SK-N-SH (cell line): ENCODE results near the gene INSYN1. TPM values are rescaled to one million over a fixed set of nuclear protein-coding genes. Genes with fewer than 3 reads are reported as not detected.

ENCODE experiments used
- CTCF ChIA-PET: fragments of 300-600, 350-600 bp; formaldehyde crosslinking; extraction: SDS; loops from one replicate; lab custom pipeline; 2021; lab: Yijun Ruan, JAX
- POLR2A ChIA-PET: fragments of 350-600 bp; sonication (Branson Sonifier 250); formaldehyde crosslinking; extraction: SDS; loops from one replicate; lab custom pipeline; 2020; ENCODE audit warnings: antibody characterized with exemption, inconsistent platforms; lab: Yijun Ruan, JAX
- DNase-seq: peaks from one replicate; pipeline ENCODE4 v3.0.0; 2012
- H2AFZ ChIP-seq: fragments of 200-600 bp; sonication (generic); 2 replicates; pipeline ENCODE4 v1.8.1; 2016; ENCODE audit warnings: antibody characterized with exemption, mild to moderate bottlenecking, low read depth
- H3F3A ChIP-seq: fragments of 200-600 bp; sonication (generic); replicated peaks from 2 replicates; pipeline ENCODE3; 2016; ENCODE audit warnings: antibody characterized with exemption, mild to moderate bottlenecking; ENCODE audit not compliant: insufficient read depth
- H3K27ac ChIP-seq, 2 experiments: fragments of 200-500 bp in 1 of 2; fragments of 200-600 bp in 1 of 2; sonication (Bioruptor generic) in 1 of 2; sonication (generic), shearing (Covaris generic) in 1 of 2; 2 replicates each; pipeline versions ENCODE4 v1.5.1 to v1.6.1; 2014 to 2016; ENCODE audit warnings: low read depth in 2 of 2, inconsistent platforms in 1 of 2, low read length in 1 of 2, mild to moderate bottlenecking in 1 of 2, mixed read lengths in 1 of 2
- H3K27me3 ChIP-seq: fragments of 200-600 bp; sonication (generic), shearing (Covaris generic); 2 replicates; pipeline ENCODE4 v1.6.1; 2016; ENCODE audit warnings: mixed run types; ENCODE audit not compliant: insufficient read depth
- H3K36me3 ChIP-seq, 2 experiments: fragments of 200-500 bp in 1 of 2; fragments of 200-600 bp in 1 of 2; sonication (Bioruptor generic) in 1 of 2; sonication (generic) in 1 of 2; replicated peaks in 1 of 2; 2 replicates each; pipeline versions ENCODE3 to v1.5.1; 2014 to 2016; ENCODE audit warnings: low read length in 1 of 2, mild to moderate bottlenecking in 1 of 2; ENCODE audit not compliant: insufficient read depth in 2 of 2, control insufficient read depth in 1 of 2
- H3K4me1 ChIP-seq, 2 experiments: fragments of 200-500 bp in 1 of 2; fragments of 200-600 bp in 1 of 2; sonication (Bioruptor generic) in 1 of 2; sonication (generic), shearing (Covaris generic) in 1 of 2; 2 replicates each; pipeline versions ENCODE4 v1.5.1 to v1.6.1; 2014 to 2016; ENCODE audit warnings: low read depth in 1 of 2, low read length in 1 of 2, mixed run types in 1 of 2; ENCODE audit not compliant: insufficient read depth in 2 of 2, control insufficient read depth in 1 of 2
- H3K4me2 ChIP-seq: fragments of 200-600 bp; sonication (generic), shearing (Covaris generic); 2 replicates; pipeline ENCODE4 v1.6.1; 2017; ENCODE audit warnings: mixed run types
- H3K4me3 ChIP-seq, 2 experiments: fragments of 200-500 bp in 1 of 2; fragments of 200-600 bp in 1 of 2; sonication (Bioruptor generic) in 1 of 2; sonication (generic), shearing (Covaris generic) in 1 of 2; 2 replicates each; pipeline versions ENCODE4 v1.5.1 to v1.8.1; 2014 to 2016; ENCODE audit warnings: low read depth in 2 of 2, inconsistent platforms in 1 of 2, low read length in 1 of 2, mild to moderate bottlenecking in 1 of 2, mixed read lengths in 1 of 2, moderate library complexity in 1 of 2
- H3K79me2 ChIP-seq: fragments of 200-600 bp; sonication (generic); 2 replicates; pipeline ENCODE4 v1.8.1; 2017; ENCODE audit warnings: mild to moderate bottlenecking; ENCODE audit not compliant: insufficient read depth
- H3K9ac ChIP-seq: fragments of 200-600 bp; sonication (generic); 2 replicates; pipeline ENCODE4 v1.6.1; 2017; ENCODE audit warnings: mixed run types
- H3K9me2 ChIP-seq: fragments of 200-600 bp; sonication (generic); 2 replicates; pipeline ENCODE4 v1.6.1; 2017; ENCODE audit warnings: mixed run types
- H3K9me3 ChIP-seq: fragments of 200-600 bp; sonication (generic); 2 replicates; pipeline ENCODE4 v1.6.1; 2017; ENCODE audit warnings: mixed run types, mild to moderate bottlenecking, moderate library complexity
- H4K20me1 ChIP-seq: fragments of 200-600 bp; sonication (generic); 2 replicates; pipeline ENCODE4 v1.6.1; 2017; ENCODE audit warnings: mild to moderate bottlenecking, mixed run types; ENCODE audit not compliant: insufficient read depth
- CHD2 ChIP-seq: fragments of 150-350 bp; IDR thresholded peaks from 2 replicates; pipeline ENCODE4 v1.6.1; 2018; ENCODE audit warnings: low read length; ENCODE audit not compliant: partially characterized antibody
- CTCF ChIP-seq: fragments of 200-600 bp; sonication (generic); IDR thresholded peaks from 2 replicates; pipeline ENCODE4 v1.6.1; 2017; ENCODE audit warnings: antibody characterized with exemption, mild to moderate bottlenecking, moderate library complexity
- EZH2phosphoT487 ChIP-seq: fragments of 200-600 bp; sonication (generic); IDR thresholded peaks from 2 replicates; pipeline ENCODE4 v1.6.1; 2017; ENCODE audit warnings: low read depth, mixed run types, mild to moderate bottlenecking, antibody characterized with exemption, moderate library complexity, borderline replicate concordance
- FOXJ3 ChIP-seq: sonication (generic); formaldehyde crosslinking; IDR thresholded peaks from 2 replicates; pipeline ENCODE4 v1.5.1; 2020; ENCODE audit warnings: mild to moderate bottlenecking, missing genetic modification reagents
- FOXM1 ChIP-seq: IDR thresholded peaks from 2 replicates; pipeline ENCODE4 v1.4.0; 2012; ENCODE audit warnings: low read depth, mild to moderate bottlenecking
- IRF3 ChIP-seq: fragments of 150-350 bp; IDR thresholded peaks from 2 replicates; pipeline ENCODE4 v1.6.1; 2016; ENCODE audit warnings: mild to moderate bottlenecking, low read depth, low read length
- MAX ChIP-seq: IDR thresholded peaks from 2 replicates; pipeline ENCODE4 v1.4.0; 2012; ENCODE audit warnings: low read depth
- MEF2A ChIP-seq: IDR thresholded peaks from 2 replicates; pipeline ENCODE4 v1.4.0; 2012; ENCODE audit warnings: low read depth, borderline replicate concordance
- RAD21 ChIP-seq: IDR thresholded peaks from 2 replicates; pipeline ENCODE4 v1.6.1; 2012; ENCODE audit warnings: mild to moderate bottlenecking, low read length
- RCOR1 ChIP-seq: fragments of 150-350 bp; IDR thresholded peaks from 2 replicates; pipeline ENCODE4 v1.6.1; 2017; ENCODE audit warnings: antibody characterized with exemption, low read length
- REST ChIP-seq: IDR thresholded peaks from 2 replicates; pipeline ENCODE4 v1.6.1; 2012; ENCODE audit warnings: mild to moderate bottlenecking, low read depth, low read length, moderate library complexity
- RXRA ChIP-seq: IDR thresholded peaks from 2 replicates; pipeline ENCODE4 v1.4.0; 2012; ENCODE audit warnings: low read depth, mild to moderate bottlenecking, borderline replicate concordance
- SMC3 ChIP-seq: IDR thresholded peaks from 2 replicates; pipeline ENCODE4 v1.6.1; 2012; ENCODE audit warnings: low read depth, low read length, improper control_type of control experiment
- TAF1 ChIP-seq: IDR thresholded peaks from 2 replicates; pipeline ENCODE4 v1.6.1; 2012; ENCODE audit warnings: low read depth, mild to moderate bottlenecking, low read length, moderate library complexity, borderline replicate concordance
- TCF12 ChIP-seq: IDR thresholded peaks from 2 replicates; pipeline ENCODE4 v1.4.0; 2012
- YY1 ChIP-seq: IDR thresholded peaks from 2 replicates; pipeline ENCODE4 v1.4.0; 2012; ENCODE audit warnings: low read depth, mild to moderate bottlenecking
- WGBS: methylation state at CpG from one replicate; pipeline ENCODE4 v1.1.6; 2017; ENCODE audit warnings: low lambda C conversion rate; 5-methylcytosine and 5-hydroxymethylcytosine counted together
- polyA plus RNA-seq, 3 experiments: library from polyadenylated mRNA; depleted of rRNA; stranded (reverse); fragments of >200 nt; gene quantifications; 2 replicates each; pipeline ENCODE4 v1.2.3, GENCODE V29; 2012
- TF ChIP-seq, protein P1 (sequence below): IDR thresholded peaks from 2 replicates; pipeline ENCODE4 v1.4.0; 2012; ENCODE audit warnings: low read depth, borderline replicate concordance
- TF ChIP-seq, protein P2 (sequence below): IDR thresholded peaks from 2 replicates; pipeline ENCODE4; 2012

INSYN1 gene
- polyA plus RNA-seq, 1 of the 3 experiments (the other 2 are of a cell fraction), result 3.7 TPM

GRCh38 chr15:73708691-73709090, 44.5 kb downstream of the INSYN1 start (continued):
- TF ChIP-seq FOXJ3, result no peak
- TF ChIP-seq IRF3, result no peak
- TF ChIP-seq SMC3, result no peak
- no peak for TF ChIP-seq EZH2phosphoT487
- TF ChIP-seq YY1, result no peak
- TF ChIP-seq, all 33 proteins: peak for 0

DNA sequence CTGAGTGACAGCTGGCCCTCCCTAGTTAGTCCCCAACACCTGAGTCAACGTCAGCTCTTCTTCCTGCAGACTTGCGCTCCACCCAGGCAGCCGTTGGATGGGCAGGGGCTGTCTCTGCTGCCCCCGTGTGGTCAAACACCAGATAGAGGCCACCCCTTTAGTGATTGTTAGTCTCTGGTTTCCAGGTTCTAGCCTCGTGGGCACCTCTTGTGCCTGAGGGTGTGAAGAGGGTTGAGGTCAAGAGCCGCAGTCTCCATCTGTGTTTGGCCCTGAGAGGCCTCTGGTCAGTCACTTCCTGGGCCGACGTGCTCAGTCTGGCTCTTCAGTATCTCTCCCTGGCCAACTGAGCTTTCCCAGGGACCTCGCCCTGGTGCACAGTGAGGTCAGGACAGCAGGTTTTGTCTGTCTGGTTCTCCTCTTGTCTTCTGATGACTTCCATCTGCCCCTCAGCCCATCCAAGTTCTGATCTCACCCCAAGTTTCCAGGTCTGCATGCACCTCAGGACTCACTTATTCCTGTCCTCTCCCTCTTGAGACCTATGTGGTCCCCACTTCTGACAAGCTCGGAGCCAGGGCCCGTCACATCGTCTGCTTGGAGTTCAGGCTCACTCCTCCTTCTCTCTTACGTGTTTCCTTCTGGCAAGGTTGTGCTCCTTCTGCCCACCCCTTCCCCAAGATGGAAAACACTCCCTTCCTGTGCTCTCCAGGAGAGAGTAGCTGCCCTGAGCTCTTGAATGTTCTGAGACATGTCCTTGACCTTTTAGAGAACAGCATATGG, 48.1 kb downstream of the INSYN1 start:
- H3K9me2 ChIP-seq, result no peaks in the 10 kb centered on the region
- no peak overlapping the region for H3K9ac ChIP-seq
- peaks cover 25% of the 10 kb centered on the region for H3K79me2 ChIP-seq
- peaks cover 29 to 52% of the 10 kb centered on the region in 2 experiments for H3K36me3 ChIP-seq
- DNase-seq, result peak; percentile 86
- CTCF ChIA-PET, result interaction anchor here (0.5 to 15.0 kb wide), 78 partner anchors 9 to 439 kb away, joined by 3 to 418 read pairs (median 4); partner anchors contain the start of genes CD276, NPTN and TBC1D21
- peaks cover 53% of the 10 kb centered on the region for H4K20me1 ChIP-seq
- no peak overlapping the region; a peak in 1 of 4 replicates for H3K4me3 ChIP-seq
- H3K4me2 ChIP-seq, result no peak overlapping the region
- H3F3A ChIP-seq, result peaks cover 3% of the 10 kb centered on the region
- TF ChIP-seq FOXM1 (no peak), RCOR1 (no peak), TCF12 (no peak), YY1 (no peak), RAD21 (peak; percentile 72), RXRA (no peak), MEF2A (no peak), MAX (no peak), SMC3 (peak; percentile 60), REST (no peak), CTCF (peak; percentile 86), TAF1 (no peak), CHD2 (no peak)
- TF ChIP-seq, protein P1, sequence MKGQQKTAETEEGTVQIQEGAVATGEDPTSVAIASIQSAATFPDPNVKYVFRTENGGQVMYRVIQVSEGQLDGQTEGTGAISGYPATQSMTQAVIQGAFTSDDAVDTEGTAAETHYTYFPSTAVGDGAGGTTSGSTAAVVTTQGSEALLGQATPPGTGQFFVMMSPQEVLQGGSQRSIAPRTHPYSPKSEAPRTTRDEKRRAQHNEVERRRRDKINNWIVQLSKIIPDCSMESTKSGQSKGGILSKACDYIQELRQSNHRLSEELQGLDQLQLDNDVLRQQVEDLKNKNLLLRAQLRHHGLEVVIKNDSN, result no peak
- TF ChIP-seq, protein P2, sequence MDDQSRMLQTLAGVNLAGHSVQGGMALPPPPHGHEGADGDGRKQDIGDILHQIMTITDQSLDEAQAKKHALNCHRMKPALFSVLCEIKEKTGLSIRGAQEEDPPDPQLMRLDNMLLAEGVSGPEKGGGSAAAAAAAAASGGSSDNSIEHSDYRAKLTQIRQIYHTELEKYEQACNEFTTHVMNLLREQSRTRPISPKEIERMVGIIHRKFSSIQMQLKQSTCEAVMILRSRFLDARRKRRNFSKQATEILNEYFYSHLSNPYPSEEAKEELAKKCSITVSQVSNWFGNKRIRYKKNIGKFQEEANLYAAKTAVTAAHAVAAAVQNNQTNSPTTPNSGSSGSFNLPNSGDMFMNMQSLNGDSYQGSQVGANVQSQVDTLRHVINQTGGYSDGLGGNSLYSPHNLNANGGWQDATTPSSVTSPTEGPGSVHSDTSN, result no peak
- H2AFZ ChIP-seq, result no peak overlapping the region
- H3K9me3 ChIP-seq, result no peaks in the 10 kb centered on the region
- 71% methylated on average over 10 of the region's 13 CpGs for WGBS
- peaks cover 0 to 4% of the 10 kb centered on the region in 2 experiments; a peak in 1 of 4 replicates for H3K4me1 ChIP-seq
- no peaks in the 10 kb centered on the region for H3K27me3 ChIP-seq
- POLR2A ChIA-PET, result no interaction called here
- no peak overlapping the region; a peak in 1 of 4 replicates for H3K27ac ChIP-seq
